COR-L47 (cell line): ENCODE results near the gene TP73.
A peak's percentile ranks its signal among the peaks of the same experiment; 100 is the strongest.

ENCODE experiments used
- DNase-seq: peaks from one replicate; lab custom pipeline; 2025; lab: John Stamatoyannopoulos, UW

Gene TP73

GRCh38 chr1:3634059-3634800, 18.1 kb upstream of the TP73 start:
- no peak for DNase-seq

- no peak for DNase-seq
Measured at GRCh38 chr1:3636080-3636479, 16.2 kb upstream of the TP73 start.

- no peak for DNase-seq
Measured at GRCh38 chr1:3636531-3636930, 15.8 kb upstream of the TP73 start.

GRCh38 chr1:3638027-3638426, 14.3 kb upstream of the TP73 start:
- DNase-seq, result no peak

GRCh38 chr1:3638676-3639075, 13.6 kb upstream of the TP73 start:
- DNase-seq, result no peak

- no peak for DNase-seq
Measured at GRCh38 chr1:3639397-3639911, 12.9 kb upstream of the TP73 start.

GRCh38 chr1:3640121-3640837, 12.0 kb upstream of the TP73 start:
- DNase-seq, result no peak

GRCh38 chr1:3641046-3641760, 11.1 kb upstream of the TP73 start:
- DNase-seq, result no peak

GRCh38 chr1:3641816-3642215, 10.5 kb upstream of the TP73 start:
- no peak for DNase-seq

- no peak for DNase-seq
Measured at GRCh38 chr1:3642919-3643675, 9.2 kb upstream of the TP73 start.

- no peak for DNase-seq
Measured at GRCh38 chr1:3644273-3644672, 8.0 kb upstream of the TP73 start.

GRCh38 chr1:3645247-3645646, 7.1 kb upstream of the TP73 start:
- no peak for DNase-seq

GRCh38 chr1:3645666-3646355, 6.5 kb upstream of the TP73 start:
- DNase-seq, result no peak

GRCh38 chr1:3646596-3646995, 5.7 kb upstream of the TP73 start:
- DNase-seq, result no peak

GRCh38 chr1:3649342-3650247, 2.7 kb upstream of the TP73 start, which contains the start of gene WRAP73:
Gene WRAP73, minus strand, starts transcription at chr1:3650103. Its CDS starts 104 bp downstream, at chr1:3649999.
- peak; percentile 87 for DNase-seq

- DNase-seq, result no peak
Measured at GRCh38 chr1:3650248-3651025, 1.9 kb upstream of the TP73 start.

GRCh38 chr1:3651026-3651929, 1.0 kb upstream of the TP73 start:
- no peak for DNase-seq

GRCh38 chr1:3652548-3653285, 401 bp downstream of the TP73 start:
- DNase-seq, result peak; percentile 56
